NK-92 (cell line): Measurements from ENCODE around the gene ATP2B3.

Experiments used
- DNase-seq: peaks from one replicate; lab custom pipeline; 2025; ENCODE audit not compliant: unreplicated experiment; lab: John Stamatoyannopoulos, UW

Gene ATP2B3

DNA sequence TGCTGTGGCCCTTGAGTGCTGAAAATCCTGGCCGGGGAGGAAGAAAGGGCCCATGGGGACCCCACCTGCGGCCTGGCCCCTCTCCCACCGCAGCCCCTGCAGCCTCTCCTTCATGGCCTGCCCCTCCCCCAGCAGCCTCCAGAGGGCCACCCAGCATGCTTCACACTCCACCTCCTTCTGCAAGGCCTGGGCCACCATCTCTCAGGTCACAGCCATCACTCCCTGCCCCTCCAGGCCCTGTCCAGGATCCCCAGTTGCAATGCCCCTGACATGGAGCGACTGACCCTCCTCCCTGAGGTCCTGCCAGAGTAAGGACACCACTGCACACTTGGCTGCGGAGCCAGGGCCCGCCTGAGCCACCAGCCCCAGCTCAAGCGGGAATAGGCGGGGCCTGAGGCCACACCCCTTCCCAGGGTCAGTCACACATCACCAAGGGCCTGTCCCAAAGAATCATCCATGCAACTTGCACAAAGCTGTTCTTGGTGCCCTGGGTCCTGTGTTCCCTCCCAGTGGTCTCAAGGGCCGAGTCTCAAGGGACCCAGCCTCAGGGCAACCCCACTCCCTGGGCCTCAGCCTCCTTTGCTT is 48.6 kb downstream of the ATP2B3 start:
- DNase-seq: no peak

DNA sequence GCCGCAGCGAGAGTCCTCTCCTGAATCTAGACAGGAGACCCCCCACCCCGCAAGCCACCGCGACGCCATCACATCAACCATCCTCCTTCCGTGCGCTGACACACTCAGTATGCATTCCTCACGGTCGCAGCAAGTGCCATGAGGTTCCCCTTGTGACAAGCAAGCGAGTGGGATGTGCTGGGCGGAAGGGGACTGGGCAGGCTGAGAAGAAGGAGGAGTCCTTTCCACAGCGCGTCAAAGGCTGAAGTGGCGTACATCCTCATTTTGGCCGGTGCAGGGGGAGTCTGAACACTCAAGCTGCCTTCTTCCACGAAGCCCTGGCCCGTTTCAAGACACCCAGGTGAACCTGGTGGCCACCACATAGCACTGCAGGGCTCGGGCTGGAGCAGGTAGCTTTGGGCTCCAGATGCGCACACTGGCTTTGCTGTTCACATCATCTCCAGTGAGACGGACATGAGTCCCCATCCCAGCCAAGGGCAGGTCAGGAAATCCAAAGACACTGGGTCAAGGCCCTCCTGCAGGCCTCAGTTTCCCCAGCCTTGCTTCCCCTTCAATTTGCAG is 51.1 kb downstream of the ATP2B3 start:
- DNase-seq: no peak

DNA sequence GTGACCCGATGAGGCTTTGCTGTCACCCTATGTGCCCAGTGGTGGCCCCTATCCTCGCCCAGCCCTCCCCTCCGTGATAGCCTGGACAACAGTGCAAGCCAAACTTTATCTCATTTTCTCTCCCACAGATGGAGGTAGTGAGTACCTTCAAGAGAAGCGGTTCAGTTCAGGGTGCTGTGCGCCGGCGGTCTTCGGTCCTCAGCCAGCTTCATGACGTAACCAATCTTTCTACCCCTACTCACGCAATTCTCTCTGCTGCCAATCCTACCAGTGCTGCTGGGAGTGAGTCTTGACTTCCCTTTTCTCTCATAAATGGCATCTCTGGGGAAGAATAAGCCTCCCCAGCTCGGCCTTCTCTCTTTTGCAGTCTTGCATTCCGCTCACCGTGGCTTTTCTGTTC is 52.0 kb downstream of the ATP2B3 start:
- DNase-seq: no peak

DNA sequence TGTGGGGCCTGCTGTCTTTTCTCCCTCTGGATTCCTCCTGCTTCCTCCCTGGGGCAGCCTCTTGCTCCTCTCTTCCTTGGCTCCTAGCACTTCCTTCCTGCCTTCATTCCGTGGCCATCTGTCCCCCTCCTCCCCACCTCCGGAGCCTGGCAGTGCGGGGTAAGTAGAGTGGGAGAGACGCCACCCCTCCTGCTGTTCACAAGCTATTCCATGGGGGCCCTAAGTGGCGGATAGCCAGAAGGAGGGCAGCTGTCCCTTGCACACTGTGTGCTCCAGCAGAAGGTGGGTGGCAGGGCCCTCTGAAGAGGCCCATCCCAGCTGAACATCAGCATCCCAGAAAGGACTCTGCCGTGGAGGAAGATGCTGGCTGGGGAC is 54.1 kb downstream of the ATP2B3 start:
- DNase-seq: no peak

DNA sequence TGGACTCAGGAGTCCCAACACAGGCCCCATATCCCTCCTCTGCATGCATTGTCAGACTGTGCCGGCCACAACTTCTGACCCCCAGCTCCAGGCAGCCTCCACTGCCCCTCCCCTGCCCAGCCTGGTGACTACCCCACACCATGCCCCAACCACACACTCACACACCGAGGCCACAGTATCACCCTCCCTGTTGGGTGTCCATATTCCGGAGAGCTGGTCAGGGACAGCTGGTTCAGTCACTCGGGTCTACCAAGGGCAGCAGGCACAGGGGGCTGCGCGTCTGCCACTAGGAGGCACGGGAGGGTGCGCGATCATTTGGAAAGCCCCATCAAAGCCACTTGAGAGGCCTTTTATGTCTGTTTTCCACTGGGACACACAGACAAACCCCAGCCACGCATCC is 55.2 kb downstream of the ATP2B3 start:
- DNase-seq: no peak

DNA sequence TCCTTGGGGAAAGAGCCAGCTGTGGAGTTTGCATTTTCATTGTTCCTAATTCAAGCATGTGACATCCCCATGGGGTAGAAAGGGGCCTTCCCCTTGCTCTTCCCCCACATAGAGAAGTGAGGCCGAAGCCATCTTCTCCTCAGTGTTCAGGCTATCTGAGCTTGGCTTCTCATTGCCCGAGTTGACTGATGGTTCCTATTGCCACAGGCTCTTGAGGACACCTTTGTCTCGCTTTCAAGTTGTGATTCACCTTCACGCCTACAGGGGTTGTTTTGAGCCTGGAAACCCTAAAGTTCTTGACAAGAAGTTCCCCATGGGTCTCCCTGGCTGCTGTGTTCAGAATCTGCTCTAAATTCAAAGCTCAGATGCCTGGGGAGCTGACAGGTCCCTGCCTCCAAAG is 56.5 kb downstream of the ATP2B3 start:
- no peak for DNase-seq

DNA sequence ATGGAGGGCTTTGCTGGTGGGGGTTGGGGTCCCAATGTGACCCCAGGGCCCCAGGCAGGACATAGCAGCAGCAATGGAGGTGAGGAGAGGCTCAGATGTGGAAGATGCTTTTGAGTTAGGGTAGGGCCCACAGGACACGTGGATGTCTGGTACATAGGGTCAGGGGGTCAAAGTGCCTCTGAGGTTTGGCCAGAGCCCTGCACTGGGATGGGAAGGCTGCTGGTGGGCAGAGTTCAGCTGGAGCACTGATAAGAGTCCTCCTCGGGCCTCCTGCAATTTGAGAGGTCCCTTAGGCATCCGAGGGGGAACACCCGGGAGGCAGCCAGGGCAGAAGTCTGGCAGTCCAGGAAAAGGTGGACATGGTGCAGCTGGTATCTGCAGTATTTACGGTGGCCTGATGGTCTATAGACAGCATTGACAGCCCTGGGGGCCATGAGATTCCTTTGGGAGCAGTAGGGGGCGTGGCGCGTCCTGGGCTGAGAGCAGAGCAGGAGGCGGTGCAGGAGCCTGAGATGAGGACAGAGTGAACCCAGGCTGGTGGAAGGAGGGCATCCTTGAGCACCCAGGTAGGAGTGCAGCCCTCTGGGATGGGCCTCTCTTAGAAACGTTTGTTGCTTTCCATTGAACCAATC is 58.9 kb downstream of the ATP2B3 start:
- no peak for DNase-seq

DNA sequence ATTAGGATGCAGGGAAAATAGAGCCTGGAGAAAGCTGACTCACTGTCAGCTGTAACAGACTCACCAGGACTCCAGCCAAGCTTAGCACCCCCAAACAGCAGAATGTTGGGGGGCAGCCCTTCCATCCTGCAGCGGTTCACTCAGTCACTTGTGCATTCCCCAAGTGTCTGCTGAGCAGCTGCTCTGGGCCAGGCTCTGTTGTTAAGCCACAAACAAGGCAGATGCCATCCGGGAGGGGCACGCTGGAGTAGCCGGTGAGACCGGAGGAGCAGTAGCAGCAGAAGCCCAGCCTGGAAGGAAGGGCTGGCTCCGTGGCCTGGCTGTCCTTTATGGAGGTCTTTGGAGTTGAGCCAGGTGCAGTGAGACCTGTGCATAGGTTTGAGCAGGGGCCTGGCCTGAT is 59.5 kb downstream of the ATP2B3 start:
- no peak for DNase-seq

DNA sequence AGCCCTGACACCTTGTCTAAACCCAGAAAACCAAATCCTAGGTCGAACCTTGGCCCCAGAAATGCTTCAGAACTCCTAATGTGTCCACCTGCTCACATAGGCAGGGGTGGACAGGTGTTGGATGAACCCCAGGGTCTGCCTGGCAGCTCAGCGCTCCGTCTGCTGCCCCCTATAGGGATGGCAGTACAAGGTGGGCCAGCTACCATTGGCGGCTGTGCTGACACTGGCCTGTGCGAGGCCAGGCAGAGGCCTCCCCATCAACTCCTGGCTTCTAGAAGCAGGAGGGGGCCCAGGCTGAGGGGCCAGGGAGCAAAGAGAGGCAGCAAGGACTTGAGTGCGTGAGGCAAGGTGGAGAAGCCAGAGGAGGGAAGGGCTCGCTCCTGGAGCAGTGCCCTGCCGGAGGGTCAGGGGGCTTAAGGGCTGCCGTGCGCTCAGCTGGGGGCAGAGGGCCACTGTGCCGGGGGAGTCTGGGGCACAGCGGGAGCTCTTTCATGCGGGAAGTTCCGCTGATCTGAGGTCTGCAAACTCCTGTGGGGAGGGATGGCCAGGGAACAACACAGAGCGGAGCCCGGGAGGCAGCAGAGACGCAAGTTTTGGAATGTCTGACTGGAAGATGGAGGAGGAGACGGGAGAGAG is 60.9 kb downstream of the ATP2B3 start:
- DNase-seq: no peak

DNA sequence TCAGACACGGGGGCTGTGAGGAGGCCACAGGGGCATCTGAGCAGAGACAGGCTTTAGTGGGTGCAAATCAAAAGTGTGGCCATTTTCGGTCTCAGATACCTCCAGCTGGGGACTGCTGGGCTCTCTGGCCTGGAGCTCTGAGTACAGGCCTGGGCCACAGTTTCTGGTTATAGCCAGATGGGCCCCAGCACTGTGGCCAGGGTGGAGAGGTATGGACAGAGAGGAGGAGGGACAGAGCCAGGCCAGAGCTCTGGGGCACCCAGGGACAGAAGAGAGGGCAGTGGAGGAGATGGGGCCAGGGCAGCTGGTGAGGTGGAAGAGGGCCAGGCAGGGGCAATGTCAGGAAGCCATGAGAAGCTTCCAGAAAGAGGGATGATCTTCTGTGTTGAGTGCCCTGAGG is 61.4 kb downstream of the ATP2B3 start:
- DNase-seq: no peak

DNA sequence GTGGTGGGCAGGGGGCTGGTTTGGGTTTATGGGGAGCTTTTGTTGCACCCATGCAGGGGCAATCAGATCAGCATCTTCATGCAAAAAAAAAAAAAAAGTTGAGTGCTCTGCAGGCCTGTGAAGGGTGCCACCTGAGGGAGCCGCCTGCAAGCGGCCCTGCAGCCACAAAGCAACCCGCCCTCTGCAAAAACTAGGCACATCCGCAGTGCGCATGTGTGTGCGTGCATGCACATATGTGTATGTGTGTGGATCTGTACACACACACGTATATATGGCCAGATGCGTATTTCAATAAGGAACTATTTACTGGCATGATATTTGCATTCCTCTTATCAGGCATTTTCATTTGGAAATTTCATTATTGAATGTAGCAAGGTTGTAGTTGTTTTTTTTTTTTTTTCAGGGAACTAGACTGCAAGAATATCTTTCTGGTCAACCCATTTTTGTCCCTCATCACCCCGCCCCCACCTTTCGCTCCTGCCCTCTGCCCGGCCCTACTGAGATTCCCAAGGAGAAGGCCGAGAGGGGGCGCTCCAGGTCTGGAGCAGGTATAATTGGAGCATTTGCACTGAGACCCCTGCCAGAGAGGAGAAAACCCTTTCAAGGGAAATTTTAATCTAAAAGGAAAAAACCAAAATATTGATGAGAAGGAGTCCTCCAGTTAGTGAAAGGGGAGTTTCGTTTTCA is 63.4 kb downstream of the ATP2B3 start:
- no peak for DNase-seq

DNA sequence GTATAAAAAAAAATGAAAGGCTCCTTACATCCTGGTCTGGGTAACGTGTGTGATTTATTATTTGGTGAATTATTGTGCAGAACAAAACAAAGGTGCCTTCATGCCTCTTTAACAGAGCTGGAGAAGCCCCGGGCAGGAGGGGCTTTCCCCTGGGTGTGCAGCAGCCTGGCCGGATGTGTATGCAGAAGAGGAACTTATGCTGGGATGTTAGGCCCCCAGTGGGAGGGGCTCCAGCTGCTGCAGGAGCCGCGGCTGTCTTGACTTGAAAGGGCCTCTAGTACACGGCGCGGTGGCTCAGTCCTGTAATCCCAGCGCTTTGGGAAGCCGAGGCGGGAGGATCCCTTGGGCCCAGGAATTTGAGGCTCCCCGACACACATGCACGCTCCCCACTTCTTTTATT is 65.5 kb downstream of the ATP2B3 start:
- DNase-seq: peak; percentile 10

DNA sequence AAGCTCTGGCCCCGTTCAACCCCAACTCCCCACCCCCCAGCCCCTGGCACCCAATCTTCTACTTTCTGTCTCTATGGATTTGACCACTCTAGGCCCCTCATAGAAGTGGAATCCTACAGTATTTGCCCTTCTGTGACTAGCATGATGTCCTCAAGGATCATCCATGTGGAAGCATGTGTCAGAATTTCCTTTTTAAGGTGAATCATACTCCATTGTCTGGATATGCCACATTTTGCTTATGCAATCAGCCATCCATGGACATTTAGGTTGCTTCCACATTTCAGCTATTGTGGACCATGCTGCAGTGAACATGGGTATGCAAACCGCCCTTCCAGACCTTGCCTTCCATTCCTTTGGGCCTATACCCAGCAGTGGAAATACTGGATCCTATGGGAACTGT is 66.0 kb downstream of the ATP2B3 start:
- DNase-seq: no peak

DNA sequence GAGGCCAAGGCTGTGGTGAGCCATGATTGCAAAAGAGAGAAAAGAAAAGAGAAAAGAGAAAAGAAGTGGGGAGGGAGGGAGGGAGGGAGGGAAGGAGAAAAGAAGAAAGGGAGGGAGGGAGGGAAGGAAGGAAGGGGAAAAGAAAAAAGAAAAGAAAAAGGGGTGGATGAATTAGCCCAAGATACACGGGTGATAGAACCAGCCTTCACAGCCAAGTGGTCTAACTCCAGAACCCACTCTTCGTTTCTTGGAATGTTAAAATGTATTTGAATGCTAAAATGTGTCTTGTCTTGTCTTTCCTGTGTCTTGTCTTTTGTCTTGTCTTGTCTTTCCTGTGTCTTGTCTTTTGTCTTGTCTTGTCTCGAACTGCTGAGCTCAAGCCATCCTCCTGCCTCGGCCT is 68.4 kb downstream of the ATP2B3 start:
- no peak for DNase-seq

DNA sequence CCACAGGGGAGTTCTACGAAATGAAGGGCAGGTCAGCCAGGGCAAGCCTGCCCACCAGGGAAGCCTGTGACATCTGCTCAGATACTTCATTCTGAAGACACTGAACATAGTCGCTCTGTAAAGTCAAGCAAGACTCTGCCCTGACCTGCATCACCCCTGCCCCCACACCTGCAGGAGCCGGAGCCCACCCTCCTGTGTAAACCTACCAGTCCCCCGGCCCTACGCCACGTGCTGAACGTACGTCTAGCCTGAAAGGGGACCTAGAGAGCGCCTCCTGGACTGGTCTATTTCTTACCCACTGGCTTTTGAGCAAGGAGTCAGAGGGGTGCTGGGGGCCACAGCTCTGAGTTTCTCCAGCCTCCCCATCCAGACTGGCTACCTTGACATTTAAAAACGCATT is 69.9 kb downstream of the ATP2B3 start:
- no peak for DNase-seq

DNA sequence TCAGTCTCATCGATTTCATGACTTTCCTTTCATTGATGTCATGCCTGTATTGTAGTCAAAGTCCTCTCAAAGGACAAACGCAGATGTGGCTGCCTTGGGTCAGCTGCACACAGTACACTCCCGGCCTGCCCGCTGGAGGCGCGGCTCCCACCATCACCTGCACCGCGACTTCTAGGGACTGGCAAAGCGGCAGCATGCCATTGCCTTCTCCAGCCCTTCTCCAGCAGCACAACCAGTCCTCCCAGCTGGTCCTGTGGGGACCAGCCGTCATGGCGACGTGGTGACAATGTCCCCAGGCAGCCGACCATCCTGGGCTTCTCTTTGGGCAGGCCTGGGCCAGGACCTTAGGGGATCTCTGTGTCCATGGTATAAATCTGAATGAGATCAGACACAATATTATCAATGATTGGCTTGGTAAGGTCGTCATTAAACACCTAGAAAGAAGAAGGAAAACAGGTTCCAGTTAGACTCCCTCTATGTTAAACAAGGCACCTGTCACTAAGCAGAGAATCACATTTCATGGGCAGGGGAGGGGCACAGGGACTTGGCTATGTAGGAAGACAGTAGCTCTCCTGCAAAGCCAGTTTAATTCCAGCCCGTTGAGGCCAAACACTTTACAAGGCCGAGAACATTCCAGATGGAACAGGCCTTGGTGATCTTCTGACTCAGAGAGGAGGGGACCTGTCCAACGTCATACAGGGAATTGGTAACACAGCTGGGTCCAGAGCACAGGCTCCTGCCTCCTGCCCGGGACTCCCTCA is 70.8 kb downstream of the ATP2B3 start:
- DNase-seq: no peak

DNA sequence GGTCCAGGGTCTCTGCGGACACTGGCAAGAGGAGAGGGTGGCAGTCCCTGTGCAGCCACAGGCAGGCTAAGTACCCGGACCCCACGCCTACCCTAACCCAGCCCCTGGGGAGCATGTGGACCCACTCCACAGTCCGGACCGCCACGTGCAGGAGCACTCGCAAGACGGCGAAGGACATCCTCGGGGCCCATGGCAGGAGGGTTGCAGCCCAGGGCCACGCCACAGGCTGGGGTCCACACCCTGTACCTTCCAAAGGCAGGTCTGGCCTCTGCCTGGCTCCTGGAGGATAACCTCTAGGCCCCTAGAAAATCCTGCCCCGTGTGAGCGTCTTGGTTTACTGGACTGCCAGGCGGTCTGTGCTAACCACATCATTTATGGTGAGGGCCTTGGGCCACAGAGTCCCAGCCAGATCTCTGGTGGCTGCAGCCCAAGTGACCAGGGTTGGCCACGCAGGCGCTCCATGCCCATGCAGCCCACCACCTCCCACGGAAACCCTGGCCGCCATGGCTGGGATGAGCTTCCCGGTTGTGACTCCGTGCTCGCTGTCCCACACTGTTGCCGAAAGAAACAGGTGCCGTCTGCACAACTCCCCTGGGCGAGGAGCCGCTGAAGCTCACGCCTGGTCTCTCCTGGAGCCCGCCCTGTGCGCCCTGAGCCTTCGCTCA is 71.5 kb downstream of the ATP2B3 start:
- no peak for DNase-seq

DNA sequence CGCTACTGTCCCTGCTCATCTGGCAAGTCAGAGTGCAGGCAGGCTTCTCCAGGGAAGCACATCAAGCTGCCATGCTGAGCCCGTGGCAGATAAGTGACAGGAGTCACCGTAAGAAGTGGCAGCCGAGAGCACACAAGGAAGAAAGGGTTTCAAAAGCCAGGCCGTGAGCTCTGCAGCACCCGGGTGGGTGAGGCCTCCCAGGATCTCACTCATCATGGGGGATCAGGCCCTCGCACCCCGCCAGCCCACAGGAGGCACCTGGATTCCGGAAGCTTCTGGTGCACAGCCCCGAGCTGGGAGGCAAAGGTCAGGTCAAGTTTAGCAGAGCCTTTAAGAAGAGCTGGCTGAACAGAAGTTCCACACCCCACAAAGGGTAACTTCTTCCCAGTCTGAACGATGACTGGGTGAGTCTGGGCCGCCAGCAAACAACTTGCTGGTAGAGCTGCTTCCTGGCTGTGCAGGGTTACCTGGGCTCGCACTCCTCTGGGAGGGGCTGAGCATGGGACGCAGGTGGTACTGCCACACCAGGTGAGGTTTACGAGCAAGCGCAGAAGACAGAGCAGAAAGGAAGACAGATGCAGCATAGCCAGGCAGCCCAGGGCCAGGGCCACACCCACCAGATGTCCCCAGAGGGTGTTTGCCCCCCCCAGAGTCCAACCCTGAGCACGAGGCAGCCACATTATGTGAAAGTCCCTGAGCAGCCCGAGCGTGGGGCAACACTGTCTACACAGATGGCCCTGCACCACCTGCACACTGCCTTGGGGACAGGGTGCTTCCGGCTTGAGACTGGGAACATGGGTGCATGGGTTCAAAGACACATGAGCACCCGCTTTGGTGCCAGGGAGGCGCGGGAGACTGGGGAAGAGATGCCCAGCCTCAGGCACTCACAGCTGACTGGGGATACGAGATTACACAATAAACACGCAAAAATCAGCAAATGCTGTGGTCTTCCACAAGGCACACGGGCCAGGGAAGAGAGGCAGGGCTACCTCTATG is 73.8 kb downstream of the ATP2B3 start:
- DNase-seq: no peak

DNA sequence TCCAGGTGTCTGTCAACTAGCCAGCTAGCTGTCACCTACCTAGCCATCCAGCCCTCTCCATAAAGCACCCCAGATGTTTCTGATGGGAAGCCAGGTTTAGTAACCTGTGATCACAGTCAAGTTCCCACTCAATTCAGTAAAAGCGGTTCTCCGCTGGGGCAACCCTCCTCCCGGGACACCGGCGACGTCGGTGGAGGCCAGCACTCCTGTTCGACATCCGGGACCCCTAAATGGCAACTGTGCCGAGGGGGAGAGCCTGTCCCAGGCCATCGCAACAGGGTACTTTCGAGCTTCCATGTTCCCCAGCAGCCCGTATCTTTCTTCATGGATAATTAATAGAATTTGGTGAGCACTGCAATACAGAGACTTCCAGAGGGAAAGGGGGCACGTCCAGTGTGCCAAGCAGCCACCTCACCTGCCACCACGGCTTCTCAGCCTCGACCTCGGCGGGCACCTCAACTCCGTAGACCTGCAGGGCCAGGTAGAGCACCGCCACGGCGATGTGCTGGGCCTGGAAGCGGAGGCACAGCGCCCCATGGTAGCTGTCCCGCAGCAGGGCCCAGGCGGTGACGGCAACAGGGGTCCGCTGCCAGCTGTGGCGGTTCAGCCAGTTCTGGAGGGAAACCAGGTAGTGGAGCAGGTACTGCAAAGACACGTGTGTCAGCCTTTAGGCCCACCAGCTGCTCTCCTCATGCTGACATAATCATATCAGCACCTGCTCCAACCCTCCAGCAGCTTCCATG is 74.8 kb downstream of the ATP2B3 start:
- DNase-seq: no peak
